GM23338 (cell line): ENCODE measurements around the gene CCDC102A. TPM values are rescaled to one million over a fixed set of nuclear protein-coding genes. Genes with fewer than 3 reads are reported as not detected.

Source experiments
- ATAC-seq: fragments of 200-7000 bp; cut with Tn5 transposase; 3 replicates; pipeline ENCODE4 v1.9.1; 2020
- DNase-seq: peaks from one replicate; pipeline ENCODE4 v3.0.0-alpha.2; 2015; ENCODE audit warnings: low spot score
- H2AFZ ChIP-seq: fragments of 200-600 bp; sonication (generic); 2 replicates; pipeline ENCODE4 v1.8.0; 2016; ENCODE audit warnings: antibody characterized with exemption, mild to moderate bottlenecking, moderate library complexity
- H3F3A ChIP-seq: fragments of 200-600 bp; sonication (generic); replicated peaks from 2 replicates; pipeline ENCODE4 v1.8.0; 2017; ENCODE audit warnings: antibody characterized with exemption, mixed run types, low read depth
- H3K27ac ChIP-seq: fragments of 200-600 bp; sonication (generic); 2 replicates; pipeline ENCODE4 v1.6.1; 2016; ENCODE audit warnings: low read depth
- H3K27me3 ChIP-seq: fragments of 200-600 bp; sonication (generic); 2 replicates; pipeline ENCODE4 v1.8.0; 2016; ENCODE audit warnings: mild to moderate bottlenecking, mixed run types, moderate library complexity; ENCODE audit not compliant: insufficient read depth
- H3K36me3 ChIP-seq: fragments of 200-600 bp; sonication (generic); 2 replicates; pipeline ENCODE4 v1.8.0; 2016; ENCODE audit warnings: mild to moderate bottlenecking; ENCODE audit not compliant: insufficient read depth
- H3K4me1 ChIP-seq: fragments of 200-600 bp; sonication (generic); 2 replicates; pipeline ENCODE4 v1.8.0; 2016; ENCODE audit warnings: mild to moderate bottlenecking, moderate library complexity; ENCODE audit not compliant: insufficient read depth
- H3K4me2 ChIP-seq: fragments of 200-600 bp; sonication (generic); 2 replicates; pipeline ENCODE4 v1.7.1; 2017; ENCODE audit warnings: mixed run types
- H3K4me3 ChIP-seq: fragments of 200-600 bp; sonication (generic); 2 replicates; pipeline ENCODE4 v1.6.1; 2016; ENCODE audit warnings: mixed run types
- H3K79me2 ChIP-seq: fragments of 200-600 bp; sonication (generic); replicated peaks from 2 replicates; pipeline ENCODE4 v1.8.0; 2017; ENCODE audit warnings: mild to moderate bottlenecking; ENCODE audit not compliant: insufficient read depth
- H3K9me2 ChIP-seq: fragments of 200-600 bp; sonication (generic); 2 replicates; pipeline ENCODE4 v1.8.0; 2017; ENCODE audit not compliant: insufficient read depth
- H4K20me1 ChIP-seq: fragments of 200-600 bp; sonication (generic); replicated peaks from 2 replicates; pipeline ENCODE4 v1.8.0; 2017; ENCODE audit warnings: mild to moderate bottlenecking; ENCODE audit not compliant: insufficient read depth
- H3K27ac Mint-ChIP-seq: 2 replicates; pipeline ENCODE4 v1.8.0; 2020; ENCODE audit warnings: inconsistent platforms, mild to moderate bottlenecking, moderate library complexity, mixed read lengths
- H3K27me3 Mint-ChIP-seq: 3 replicates; pipeline ENCODE4 v1.8.0; 2022; ENCODE audit warnings: low read depth, mild to moderate bottlenecking, moderate library complexity, mixed read lengths, inconsistent platforms; ENCODE audit not compliant: insufficient read depth, poor library complexity
- H3K36me3 Mint-ChIP-seq: 3 replicates; pipeline ENCODE4 v1.8.0; 2021; ENCODE audit warnings: low read depth, mild to moderate bottlenecking, inconsistent platforms, moderate library complexity, mixed read lengths
- H3K4me1 Mint-ChIP-seq: 3 replicates; pipeline ENCODE4 v1.8.0; 2020; ENCODE audit warnings: mild to moderate bottlenecking, inconsistent platforms, mixed read lengths
- H3K4me3 Mint-ChIP-seq: 3 replicates; pipeline ENCODE4 v1.8.0; 2021; ENCODE audit warnings: moderate library complexity, mild to moderate bottlenecking, inconsistent platforms, mixed read lengths
- H3K9me3 Mint-ChIP-seq: 3 replicates; pipeline ENCODE4 v1.8.0; 2020; ENCODE audit warnings: moderate library complexity, mild to moderate bottlenecking, inconsistent platforms, mixed read lengths
- CREB1 ChIP-seq: fragments of 250-450 bp; sonication (Bioruptor Pico); IDR thresholded peaks from 2 replicates; pipeline ENCODE4 v1.5.0; 2020; ENCODE audit warnings: low read depth, mild to moderate bottlenecking, moderate library complexity
- EZH2 ChIP-seq: fragments of 200-600 bp; sonication (generic); IDR thresholded peaks from one replicate; pipeline ENCODE4 v1.8.0; 2017; ENCODE audit warnings: antibody characterized with exemption, mild to moderate bottlenecking, low read depth; ENCODE audit not compliant: unreplicated experiment
- EZH2phosphoT487 ChIP-seq: fragments of 200-600 bp; sonication (generic); IDR thresholded peaks from one replicate; pipeline ENCODE4 v1.8.1; 2018; ENCODE audit warnings: antibody characterized with exemption; ENCODE audit not compliant: unreplicated experiment
- JUNB ChIP-seq: IDR thresholded peaks from one replicate; pipeline ENCODE4 v1.6.1; 2016; ENCODE audit warnings: antibody characterized with exemption; ENCODE audit not compliant: unreplicated experiment
- NANOG ChIP-seq: IDR thresholded peaks from 2 replicates; pipeline ENCODE4 v1.6.1; 2016; ENCODE audit warnings: antibody characterized with exemption, borderline replicate concordance
- POLR2AphosphoS5 ChIP-seq: IDR thresholded peaks from 2 replicates; pipeline ENCODE4 v1.6.1; 2016; ENCODE audit warnings: antibody characterized with exemption, low read depth
- STAT1 ChIP-seq: IDR thresholded peaks from one replicate; pipeline ENCODE4 v1.6.1; 2016; ENCODE audit warnings: antibody characterized with exemption; ENCODE audit not compliant: unreplicated experiment
- ZNF114 ChIP-seq: fragments of 250-450 bp; sonication (Bioruptor Pico); IDR thresholded peaks from 2 replicates; pipeline ENCODE4 v1.5.0; 2020; ENCODE audit warnings: mild to moderate bottlenecking, moderate library complexity
- ZNF331 ChIP-seq: fragments of 250-450 bp; sonication (Bioruptor Pico); IDR thresholded peaks from 2 replicates; pipeline ENCODE4 v1.5.0; 2020; ENCODE audit warnings: low read depth, mild to moderate bottlenecking, moderate library complexity
- polyA plus RNA-seq: library from polyadenylated mRNA; unstranded; fragments of >200 nt; fragmentation: Nextera tagmentation; extraction: Ambion mirVana; gene quantifications from 2 replicates; pipeline ENCODE4 v1.2.1, GENCODE V29; 2016
- total RNA-seq: library from RNA; depleted of rRNA; stranded (reverse); fragments of >200 nt; shearing (Covaris generic); gene quantifications from 2 replicates; pipeline ENCODE4 v1.2.3, GENCODE V29; 2014
- TF ChIP-seq, protein P1 (sequence below): IDR thresholded peaks from one replicate; pipeline ENCODE4 v1.6.1; 2018; ENCODE audit warnings: antibody characterized with exemption; ENCODE audit not compliant: unreplicated experiment
- TF ChIP-seq, protein P2 (sequence below): IDR thresholded peaks from 2 replicates; pipeline ENCODE4 v1.6.1; 2016; ENCODE audit warnings: antibody characterized with exemption
- TF ChIP-seq, protein P3 (sequence below), 2 experiments: fragments of 200-600 bp in 1 of 2; sonication (generic) in 1 of 2; conservative IDR thresholded peaks; 2 replicates each; pipeline versions ENCODE4 v1.5.1 to v1.6.1; 2016 to 2017; ENCODE audit warnings: antibody characterized with exemption in 2 of 2, low read depth in 2 of 2, mild to moderate bottlenecking in 2 of 2, moderate library complexity in 1 of 2
- TF ChIP-seq, protein P4 (sequence below): fragments of 250-450 bp; sonication (Bioruptor Pico); IDR thresholded peaks from 2 replicates; pipeline ENCODE4 v1.5.0; 2020; ENCODE audit warnings: mild to moderate bottlenecking, moderate library complexity

The CCDC102A gene
- total and polyA plus RNA-seq, 2 experiments from 2014 or later, result 2.0 to 5.2 TPM

DNA sequence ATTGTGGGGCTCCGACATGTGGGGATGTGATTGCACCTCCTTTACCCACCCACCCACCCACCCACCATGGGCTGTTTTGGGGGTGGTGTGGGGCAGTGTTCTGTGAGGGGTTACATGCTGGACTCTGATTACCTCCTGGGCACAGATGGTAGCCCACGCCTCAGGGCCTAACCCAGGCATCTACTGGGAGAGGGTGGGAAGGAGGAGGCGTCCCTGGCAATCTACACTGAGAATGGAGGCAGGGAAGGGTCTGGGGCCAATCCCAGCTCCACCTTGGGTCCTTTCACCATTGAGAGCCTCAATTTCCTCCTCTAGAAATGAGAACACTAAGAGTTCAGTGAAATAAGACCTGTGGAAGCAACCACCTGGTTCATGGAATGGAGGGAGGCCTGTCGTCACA is 38.3 kb downstream of the CCDC102A start:
- TF ChIP-seq, protein P1, sequence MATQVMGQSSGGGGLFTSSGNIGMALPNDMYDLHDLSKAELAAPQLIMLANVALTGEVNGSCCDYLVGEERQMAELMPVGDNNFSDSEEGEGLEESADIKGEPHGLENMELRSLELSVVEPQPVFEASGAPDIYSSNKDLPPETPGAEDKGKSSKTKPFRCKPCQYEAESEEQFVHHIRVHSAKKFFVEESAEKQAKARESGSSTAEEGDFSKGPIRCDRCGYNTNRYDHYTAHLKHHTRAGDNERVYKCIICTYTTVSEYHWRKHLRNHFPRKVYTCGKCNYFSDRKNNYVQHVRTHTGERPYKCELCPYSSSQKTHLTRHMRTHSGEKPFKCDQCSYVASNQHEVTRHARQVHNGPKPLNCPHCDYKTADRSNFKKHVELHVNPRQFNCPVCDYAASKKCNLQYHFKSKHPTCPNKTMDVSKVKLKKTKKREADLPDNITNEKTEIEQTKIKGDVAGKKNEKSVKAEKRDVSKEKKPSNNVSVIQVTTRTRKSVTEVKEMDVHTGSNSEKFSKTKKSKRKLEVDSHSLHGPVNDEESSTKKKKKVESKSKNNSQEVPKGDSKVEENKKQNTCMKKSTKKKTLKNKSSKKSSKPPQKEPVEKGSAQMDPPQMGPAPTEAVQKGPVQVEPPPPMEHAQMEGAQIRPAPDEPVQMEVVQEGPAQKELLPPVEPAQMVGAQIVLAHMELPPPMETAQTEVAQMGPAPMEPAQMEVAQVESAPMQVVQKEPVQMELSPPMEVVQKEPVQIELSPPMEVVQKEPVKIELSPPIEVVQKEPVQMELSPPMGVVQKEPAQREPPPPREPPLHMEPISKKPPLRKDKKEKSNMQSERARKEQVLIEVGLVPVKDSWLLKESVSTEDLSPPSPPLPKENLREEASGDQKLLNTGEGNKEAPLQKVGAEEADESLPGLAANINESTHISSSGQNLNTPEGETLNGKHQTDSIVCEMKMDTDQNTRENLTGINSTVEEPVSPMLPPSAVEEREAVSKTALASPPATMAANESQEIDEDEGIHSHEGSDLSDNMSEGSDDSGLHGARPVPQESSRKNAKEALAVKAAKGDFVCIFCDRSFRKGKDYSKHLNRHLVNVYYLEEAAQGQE, result no peak
- TF ChIP-seq POLR2AphosphoS5 (no peak), ZNF114 (CRISPR knock-in tag) (no peak), ZNF331 (CRISPR knock-in tag) (no peak), CREB1 (CRISPR knock-in tag) (no peak), JUNB (no peak), EZH2phosphoT487 (no peak), EZH2 (no peak), STAT1 (no peak), NANOG (no peak)
- TF ChIP-seq, protein P2, sequence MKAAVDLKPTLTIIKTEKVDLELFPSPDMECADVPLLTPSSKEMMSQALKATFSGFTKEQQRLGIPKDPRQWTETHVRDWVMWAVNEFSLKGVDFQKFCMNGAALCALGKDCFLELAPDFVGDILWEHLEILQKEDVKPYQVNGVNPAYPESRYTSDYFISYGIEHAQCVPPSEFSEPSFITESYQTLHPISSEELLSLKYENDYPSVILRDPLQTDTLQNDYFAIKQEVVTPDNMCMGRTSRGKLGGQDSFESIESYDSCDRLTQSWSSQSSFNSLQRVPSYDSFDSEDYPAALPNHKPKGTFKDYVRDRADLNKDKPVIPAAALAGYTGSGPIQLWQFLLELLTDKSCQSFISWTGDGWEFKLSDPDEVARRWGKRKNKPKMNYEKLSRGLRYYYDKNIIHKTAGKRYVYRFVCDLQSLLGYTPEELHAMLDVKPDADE, result no peak
- TF ChIP-seq, protein P3, sequence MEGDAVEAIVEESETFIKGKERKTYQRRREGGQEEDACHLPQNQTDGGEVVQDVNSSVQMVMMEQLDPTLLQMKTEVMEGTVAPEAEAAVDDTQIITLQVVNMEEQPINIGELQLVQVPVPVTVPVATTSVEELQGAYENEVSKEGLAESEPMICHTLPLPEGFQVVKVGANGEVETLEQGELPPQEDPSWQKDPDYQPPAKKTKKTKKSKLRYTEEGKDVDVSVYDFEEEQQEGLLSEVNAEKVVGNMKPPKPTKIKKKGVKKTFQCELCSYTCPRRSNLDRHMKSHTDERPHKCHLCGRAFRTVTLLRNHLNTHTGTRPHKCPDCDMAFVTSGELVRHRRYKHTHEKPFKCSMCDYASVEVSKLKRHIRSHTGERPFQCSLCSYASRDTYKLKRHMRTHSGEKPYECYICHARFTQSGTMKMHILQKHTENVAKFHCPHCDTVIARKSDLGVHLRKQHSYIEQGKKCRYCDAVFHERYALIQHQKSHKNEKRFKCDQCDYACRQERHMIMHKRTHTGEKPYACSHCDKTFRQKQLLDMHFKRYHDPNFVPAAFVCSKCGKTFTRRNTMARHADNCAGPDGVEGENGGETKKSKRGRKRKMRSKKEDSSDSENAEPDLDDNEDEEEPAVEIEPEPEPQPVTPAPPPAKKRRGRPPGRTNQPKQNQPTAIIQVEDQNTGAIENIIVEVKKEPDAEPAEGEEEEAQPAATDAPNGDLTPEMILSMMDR (conservative IDR thresholded peaks at IDR 0.05; ENCODE audit: low read depth in 2 of 2), result no peak
- TF ChIP-seq, protein P4, sequence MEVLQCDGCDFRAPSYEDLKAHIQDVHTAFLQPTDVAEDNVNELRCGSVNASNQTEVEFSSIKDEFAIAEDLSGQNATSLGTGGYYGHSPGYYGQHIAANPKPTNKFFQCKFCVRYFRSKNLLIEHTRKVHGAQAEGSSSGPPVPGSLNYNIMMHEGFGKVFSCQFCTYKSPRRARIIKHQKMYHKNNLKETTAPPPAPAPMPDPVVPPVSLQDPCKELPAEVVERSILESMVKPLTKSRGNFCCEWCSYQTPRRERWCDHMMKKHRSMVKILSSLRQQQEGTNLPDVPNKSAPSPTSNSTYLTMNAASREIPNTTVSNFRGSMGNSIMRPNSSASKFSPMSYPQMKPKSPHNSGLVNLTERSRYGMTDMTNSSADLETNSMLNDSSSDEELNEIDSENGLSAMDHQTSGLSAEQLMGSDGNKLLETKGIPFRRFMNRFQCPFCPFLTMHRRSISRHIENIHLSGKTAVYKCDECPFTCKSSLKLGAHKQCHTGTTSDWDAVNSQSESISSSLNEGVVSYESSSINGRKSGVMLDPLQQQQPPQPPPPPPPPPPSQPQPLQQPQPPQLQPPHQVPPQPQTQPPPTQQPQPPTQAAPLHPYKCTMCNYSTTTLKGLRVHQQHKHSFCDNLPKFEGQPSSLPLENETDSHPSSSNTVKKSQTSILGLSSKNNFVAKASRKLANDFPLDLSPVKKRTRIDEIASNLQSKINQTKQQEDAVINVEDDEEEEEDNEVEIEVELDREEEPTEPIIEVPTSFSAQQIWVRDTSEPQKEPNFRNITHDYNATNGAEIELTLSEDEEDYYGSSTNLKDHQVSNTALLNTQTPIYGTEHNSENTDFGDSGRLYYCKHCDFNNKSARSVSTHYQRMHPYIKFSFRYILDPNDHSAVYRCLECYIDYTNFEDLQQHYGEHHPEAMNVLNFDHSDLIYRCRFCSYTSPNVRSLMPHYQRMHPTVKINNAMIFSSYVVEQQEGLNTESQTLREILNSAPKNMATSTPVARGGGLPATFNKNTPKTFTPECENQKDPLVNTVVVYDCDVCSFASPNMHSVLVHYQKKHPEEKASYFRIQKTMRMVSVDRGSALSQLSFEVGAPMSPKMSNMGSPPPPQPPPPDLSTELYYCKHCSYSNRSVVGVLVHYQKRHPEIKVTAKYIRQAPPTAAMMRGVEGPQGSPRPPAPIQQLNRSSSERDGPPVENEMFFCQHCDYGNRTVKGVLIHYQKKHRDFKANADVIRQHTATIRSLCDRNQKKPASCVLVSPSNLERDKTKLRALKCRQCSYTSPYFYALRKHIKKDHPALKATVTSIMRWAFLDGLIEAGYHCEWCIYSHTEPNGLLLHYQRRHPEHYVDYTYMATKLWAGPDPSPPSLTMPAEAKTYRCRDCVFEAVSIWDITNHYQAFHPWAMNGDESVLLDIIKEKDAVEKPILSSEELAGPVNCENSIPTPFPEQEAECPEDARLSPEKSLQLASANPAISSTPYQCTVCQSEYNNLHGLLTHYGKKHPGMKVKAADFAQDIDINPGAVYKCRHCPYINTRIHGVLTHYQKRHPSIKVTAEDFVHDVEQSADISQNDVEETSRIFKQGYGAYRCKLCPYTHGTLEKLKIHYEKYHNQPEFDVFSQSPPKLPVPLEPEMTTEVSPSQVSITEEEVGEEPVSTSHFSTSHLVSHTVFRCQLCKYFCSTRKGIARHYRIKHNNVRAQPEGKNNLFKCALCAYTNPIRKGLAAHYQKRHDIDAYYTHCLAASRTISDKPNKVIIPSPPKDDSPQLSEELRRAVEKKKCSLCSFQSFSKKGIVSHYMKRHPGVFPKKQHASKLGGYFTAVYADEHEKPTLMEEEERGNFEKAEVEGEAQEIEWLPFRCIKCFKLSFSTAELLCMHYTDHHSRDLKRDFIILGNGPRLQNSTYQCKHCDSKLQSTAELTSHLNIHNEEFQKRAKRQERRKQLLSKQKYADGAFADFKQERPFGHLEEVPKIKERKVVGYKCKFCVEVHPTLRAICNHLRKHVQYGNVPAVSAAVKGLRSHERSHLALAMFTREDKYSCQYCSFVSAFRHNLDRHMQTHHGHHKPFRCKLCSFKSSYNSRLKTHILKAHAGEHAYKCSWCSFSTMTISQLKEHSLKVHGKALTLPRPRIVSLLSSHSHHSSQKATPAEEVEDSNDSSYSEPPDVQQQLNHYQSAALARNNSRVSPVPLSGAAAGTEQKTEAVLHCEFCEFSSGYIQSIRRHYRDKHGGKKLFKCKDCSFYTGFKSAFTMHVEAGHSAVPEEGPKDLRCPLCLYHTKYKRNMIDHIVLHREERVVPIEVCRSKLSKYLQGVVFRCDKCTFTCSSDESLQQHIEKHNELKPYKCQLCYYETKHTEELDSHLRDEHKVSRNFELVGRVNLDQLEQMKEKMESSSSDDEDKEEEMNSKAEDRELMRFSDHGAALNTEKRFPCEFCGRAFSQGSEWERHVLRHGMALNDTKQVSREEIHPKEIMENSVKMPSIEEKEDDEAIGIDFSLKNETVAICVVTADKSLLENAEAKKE (CRISPR knock-in tag), result no peak
- no peak overlapping the region for H3K4me2 ChIP-seq

More for the DNA sequence above, 38.3 kb downstream of the CCDC102A start:
- H3K4me3 Mint-ChIP-seq, result no peak overlapping the region
- no peak overlapping the region for H3K27ac Mint-ChIP-seq
- Histone ChIP-seq H3K9me2 (no peaks in the 10 kb centered on the region), H3F3A (no peaks in the 10 kb centered on the region), H3K27me3 (no peaks in the 10 kb centered on the region), H2AFZ (no peak overlapping the region), H3K79me2 (no peaks in the 10 kb centered on the region), H3K27ac (no peak overlapping the region), H3K4me1 (no peaks in the 10 kb centered on the region), H3K4me3 (no peak overlapping the region), H3K36me3 (no peaks in the 10 kb centered on the region), H4K20me1 (no peaks in the 10 kb centered on the region)
- ATAC-seq, result no peak
- H3K4me1 Mint-ChIP-seq, result peaks cover 5% of the 10 kb centered on the region; the same call in 1 of the 3 replicates
- peaks cover 6% of the 10 kb centered on the region for H3K27me3 Mint-ChIP-seq
- DNase-seq, result no peak
- H3K9me3 Mint-ChIP-seq, result no peaks in the 10 kb centered on the region; the same call in 1 of the 3 replicates
- no peaks in the 10 kb centered on the region for H3K36me3 Mint-ChIP-seq
